Activated B cell treated with CpG ODN at 0.5 μM for 24 hours (primary cell): ENCODE measurements around the gene CORO7. TPM values are rescaled to one million over a fixed set of nuclear protein-coding genes. Genes with fewer than 3 reads are reported as not detected.

Experiments
- ATAC-seq: fragments of 200-7000 bp; cut with Tn5 transposase; one replicate; pipeline ENCODE4 v1.10.0; 2021; ENCODE audit warnings: low read depth, mild to moderate bottlenecking, moderate library complexity
- CTCF ChIA-PET: fragments of 350-600 bp; sonication (Branson Sonifier 250); formaldehyde crosslinking; loops from one replicate; lab custom pipeline; 2021; ENCODE audit warnings: antibody characterized with exemption; lab: Charles Lee
- POLR2A ChIA-PET: fragments of 350-600 bp; sonication (Branson Sonifier 250); formaldehyde crosslinking; loops from one replicate; lab custom pipeline; 2021; ENCODE audit warnings: antibody characterized with exemption; lab: Charles Lee
- DNase-seq: peaks from one replicate; pipeline ENCODE4 v3.0.0; 2022
- H3K27ac Mint-ChIP-seq: one replicate; pipeline ENCODE4 v1.8.0; 2020; ENCODE audit warnings: mixed read lengths
- H3K27me3 Mint-ChIP-seq: one replicate; pipeline ENCODE4 v1.8.0; 2021; ENCODE audit warnings: mixed read lengths
- H3K36me3 Mint-ChIP-seq: one replicate; pipeline ENCODE4 v1.8.0; 2021; ENCODE audit warnings: low read depth, mixed read lengths
- H3K4me1 Mint-ChIP-seq: one replicate; pipeline ENCODE4 v1.8.0; 2021; ENCODE audit warnings: mixed read lengths
- H3K4me3 Mint-ChIP-seq: one replicate; pipeline ENCODE4 v1.8.0; 2020; ENCODE audit warnings: mild to moderate bottlenecking, mixed read lengths
- H3K9me3 Mint-ChIP-seq: one replicate; pipeline ENCODE4 v1.8.0; 2020; ENCODE audit warnings: mixed read lengths
- intact Hi-C: fragments of 100-400 bp; cut with micrococcal nuclease; formaldehyde crosslinking; loops from one replicate; pipeline ENCODE4 v1.15.1; 2024
- total RNA-seq: library from RNA; stranded (reverse); gene quantifications from 2 replicates; pipeline ENCODE4 v1.2.3, GENCODE V29; 2022
- TF ChIP-seq, protein P1 (sequence below): fragments of 200-600 bp; IDR thresholded peaks from one replicate; pipeline ENCODE4 v1.8.0; 2022; ENCODE audit warnings: antibody characterized with exemption, mild to moderate bottlenecking

CORO7 gene
- total RNA-seq, 1 donor from 2014 or later, result 86.6 TPM

DNA sequence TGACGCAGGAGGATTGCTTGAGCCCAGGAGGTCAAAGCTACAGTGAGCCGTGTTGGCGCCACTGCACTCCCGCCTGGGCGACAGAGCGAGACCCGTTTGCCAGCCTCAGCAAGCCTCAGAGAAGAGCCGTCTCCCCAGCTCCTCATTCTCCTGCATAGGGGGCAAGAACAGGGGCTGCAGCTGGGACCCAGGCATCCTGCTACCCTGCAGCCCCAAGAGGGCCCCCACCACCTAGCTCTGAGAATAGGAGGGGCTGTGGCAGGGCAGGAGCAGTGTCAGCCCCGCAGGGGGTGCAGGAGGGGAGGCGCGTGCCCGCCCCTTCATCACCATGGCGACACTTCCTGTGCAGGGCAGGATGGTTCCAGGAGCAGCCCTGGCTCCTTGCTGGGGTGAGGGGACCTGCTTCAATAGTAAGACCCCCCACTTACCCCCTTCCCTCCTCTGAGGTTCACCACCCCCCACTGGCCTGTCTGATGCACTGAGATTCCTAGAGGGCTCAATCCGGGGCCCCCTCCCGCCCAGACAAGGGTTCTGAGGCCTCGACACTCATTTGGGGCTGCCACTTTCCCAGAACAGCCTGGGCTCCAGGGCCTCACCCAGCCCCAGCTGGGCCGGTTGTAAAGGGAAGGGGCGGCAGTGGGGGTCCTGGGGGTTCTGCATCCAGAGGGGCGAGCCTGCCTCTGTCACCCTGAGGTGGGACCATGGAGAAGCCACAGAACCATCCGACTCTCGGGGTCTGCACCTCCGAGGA is 24.6 kb downstream of the CORO7 start:
- H3K27ac Mint-ChIP-seq, result no peak overlapping the region
- CTCF ChIA-PET, result interaction anchor here (2.2 kb wide), 1 partner anchor 10 kb away, joined by 7 read pairs; no protein-coding TSS in a partner anchor

DNA sequence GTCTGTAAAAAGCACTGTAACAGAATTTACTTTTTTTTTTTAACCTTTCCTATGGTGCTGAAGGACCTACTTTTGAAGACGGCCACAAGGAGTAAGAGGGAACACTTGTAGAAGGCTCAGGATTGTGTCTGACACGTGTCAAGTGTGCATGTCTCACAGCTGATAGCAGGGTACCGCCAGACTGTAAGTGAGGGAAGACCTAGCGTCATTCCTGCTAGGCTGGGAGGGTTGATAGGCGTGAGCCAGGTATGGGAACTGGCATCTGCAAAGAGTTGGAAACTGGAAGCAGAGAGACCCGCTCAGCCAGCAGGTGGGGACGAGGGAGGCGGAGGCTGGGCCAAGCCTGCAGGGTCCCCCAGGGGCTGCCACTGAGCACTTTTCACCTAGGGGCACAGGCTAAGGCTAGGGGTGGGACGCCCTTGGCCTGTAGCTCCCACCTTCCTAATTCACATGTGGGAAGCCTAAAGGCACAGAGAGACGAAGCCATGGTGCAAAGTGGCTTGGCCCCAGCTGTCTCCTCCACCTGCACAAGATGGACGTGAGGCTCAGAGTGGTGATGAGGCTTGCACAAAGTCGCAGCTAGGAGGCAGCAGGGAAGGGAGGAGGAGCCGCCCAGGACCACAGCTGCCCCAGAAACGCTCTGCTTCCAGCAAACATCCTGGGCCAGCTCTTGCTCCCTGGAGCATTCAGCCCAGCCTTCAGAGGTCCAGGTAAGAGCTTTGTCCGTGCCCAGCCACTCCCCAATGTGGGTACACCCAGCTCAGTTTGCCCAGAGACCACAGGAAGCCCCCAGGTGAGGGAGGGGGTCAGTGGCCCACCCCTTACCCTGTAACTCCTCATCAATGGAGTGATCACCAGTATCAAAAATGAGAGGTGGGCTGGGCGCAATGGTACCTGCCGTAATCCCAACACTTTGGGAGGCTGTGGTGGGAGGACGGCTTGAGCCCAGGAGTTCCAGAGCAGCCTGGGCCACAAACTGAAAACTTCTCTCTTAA is 25.8 kb downstream of the CORO7 start:
- ChIA-PET CTCF (interaction anchor here (2.2 kb wide), 1 partner anchor 12 kb away, joined by 7 read pairs; no protein-coding TSS in a partner anchor), POLR2A (interaction anchor here (0.6 kb wide), 1 partner anchor 87 kb away, joined by 3 read pairs; no protein-coding TSS in a partner anchor)
- no peak overlapping the region for H3K27ac Mint-ChIP-seq
- DNase-seq (no peak), ATAC-seq (no peak)
- TF ChIP-seq, protein P1, sequence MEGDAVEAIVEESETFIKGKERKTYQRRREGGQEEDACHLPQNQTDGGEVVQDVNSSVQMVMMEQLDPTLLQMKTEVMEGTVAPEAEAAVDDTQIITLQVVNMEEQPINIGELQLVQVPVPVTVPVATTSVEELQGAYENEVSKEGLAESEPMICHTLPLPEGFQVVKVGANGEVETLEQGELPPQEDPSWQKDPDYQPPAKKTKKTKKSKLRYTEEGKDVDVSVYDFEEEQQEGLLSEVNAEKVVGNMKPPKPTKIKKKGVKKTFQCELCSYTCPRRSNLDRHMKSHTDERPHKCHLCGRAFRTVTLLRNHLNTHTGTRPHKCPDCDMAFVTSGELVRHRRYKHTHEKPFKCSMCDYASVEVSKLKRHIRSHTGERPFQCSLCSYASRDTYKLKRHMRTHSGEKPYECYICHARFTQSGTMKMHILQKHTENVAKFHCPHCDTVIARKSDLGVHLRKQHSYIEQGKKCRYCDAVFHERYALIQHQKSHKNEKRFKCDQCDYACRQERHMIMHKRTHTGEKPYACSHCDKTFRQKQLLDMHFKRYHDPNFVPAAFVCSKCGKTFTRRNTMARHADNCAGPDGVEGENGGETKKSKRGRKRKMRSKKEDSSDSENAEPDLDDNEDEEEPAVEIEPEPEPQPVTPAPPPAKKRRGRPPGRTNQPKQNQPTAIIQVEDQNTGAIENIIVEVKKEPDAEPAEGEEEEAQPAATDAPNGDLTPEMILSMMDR, result no peak
- no peaks in the 10 kb centered on the region for H3K4me1 Mint-ChIP-seq
- intact Hi-C loops, result no loop called here
- H3K36me3 Mint-ChIP-seq, result peaks cover 53% of the 10 kb centered on the region
- H3K27me3 Mint-ChIP-seq, result no peaks in the 10 kb centered on the region
- no peak overlapping the region for H3K4me3 Mint-ChIP-seq
- no peaks in the 10 kb centered on the region for H3K9me3 Mint-ChIP-seq

More for the DNA sequence above, 24.6 kb downstream of the CORO7 start:
- intact Hi-C loops, result no loop called here
- H3K27me3 Mint-ChIP-seq, result no peaks in the 10 kb centered on the region
- ATAC-seq (no peak), DNase-seq (no peak)
- H3K36me3 Mint-ChIP-seq, result peaks cover 54% of the 10 kb centered on the region
- H3K9me3 Mint-ChIP-seq, result no peaks in the 10 kb centered on the region
- H3K4me1 Mint-ChIP-seq, result no peaks in the 10 kb centered on the region
- POLR2A ChIA-PET, result no interaction called here
- TF ChIP-seq, protein P1, result no peak
- H3K4me3 Mint-ChIP-seq, result no peak overlapping the region

DNA sequence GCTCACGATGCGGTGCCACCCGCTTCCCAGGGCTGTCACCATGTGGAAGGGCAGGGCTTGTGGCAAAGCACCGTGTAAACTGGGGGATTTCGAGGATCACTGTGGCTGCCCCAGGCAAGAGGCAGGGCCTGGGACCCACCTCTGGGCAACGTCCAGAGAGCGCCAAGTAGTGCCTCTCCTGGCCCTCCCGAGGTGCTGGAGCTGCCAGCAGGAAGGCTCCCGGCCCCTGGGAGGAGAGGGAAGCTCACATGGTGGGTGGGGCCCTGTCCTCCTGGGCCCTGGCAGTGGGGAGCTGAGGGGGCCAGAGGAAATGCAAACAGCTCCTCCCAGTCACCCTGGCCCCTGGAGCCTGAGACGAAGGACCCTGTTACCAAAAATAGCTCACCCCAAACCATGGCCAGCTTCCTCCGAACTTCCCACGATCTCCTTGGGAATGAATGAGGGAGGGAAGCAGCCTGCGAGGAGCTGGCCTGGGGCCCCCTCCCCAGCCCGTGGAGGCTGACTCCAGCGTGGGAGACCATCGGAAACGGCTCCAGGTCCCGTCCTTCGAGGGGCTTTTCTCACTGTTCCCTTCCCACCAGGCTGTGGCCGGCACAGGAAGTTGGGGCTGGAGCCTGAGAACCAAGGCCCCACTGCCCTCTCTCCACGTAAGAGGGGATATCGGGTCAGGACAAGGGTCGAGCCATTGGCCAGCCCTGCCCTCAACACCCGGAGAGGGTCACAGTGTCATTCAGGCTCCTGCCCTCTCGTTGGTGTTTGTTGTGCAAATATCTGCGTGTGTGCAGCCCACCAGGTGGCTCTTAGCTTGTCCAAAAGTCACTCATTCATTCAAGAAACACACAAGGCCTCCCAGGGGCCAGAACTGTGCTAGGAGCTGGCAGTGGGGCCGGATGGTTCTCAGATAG is 27.1 kb downstream of the CORO7 start:
- ChIA-PET POLR2A (no interaction called here), CTCF (interaction anchor here (2.2 kb wide), 1 partner anchor 13 kb away, joined by 7 read pairs; no protein-coding TSS in a partner anchor)
- Mint-ChIP-seq H3K27me3 (no peaks in the 10 kb centered on the region), H3K36me3 (peaks cover 48% of the 10 kb centered on the region), H3K4me3 (no peak overlapping the region), H3K27ac (no peak overlapping the region), H3K4me1 (no peaks in the 10 kb centered on the region), H3K9me3 (no peaks in the 10 kb centered on the region)
- TF ChIP-seq, protein P1, result no peak
- intact Hi-C loops, result no loop called here
- ATAC-seq, result no peak
- no peak for DNase-seq

DNA sequence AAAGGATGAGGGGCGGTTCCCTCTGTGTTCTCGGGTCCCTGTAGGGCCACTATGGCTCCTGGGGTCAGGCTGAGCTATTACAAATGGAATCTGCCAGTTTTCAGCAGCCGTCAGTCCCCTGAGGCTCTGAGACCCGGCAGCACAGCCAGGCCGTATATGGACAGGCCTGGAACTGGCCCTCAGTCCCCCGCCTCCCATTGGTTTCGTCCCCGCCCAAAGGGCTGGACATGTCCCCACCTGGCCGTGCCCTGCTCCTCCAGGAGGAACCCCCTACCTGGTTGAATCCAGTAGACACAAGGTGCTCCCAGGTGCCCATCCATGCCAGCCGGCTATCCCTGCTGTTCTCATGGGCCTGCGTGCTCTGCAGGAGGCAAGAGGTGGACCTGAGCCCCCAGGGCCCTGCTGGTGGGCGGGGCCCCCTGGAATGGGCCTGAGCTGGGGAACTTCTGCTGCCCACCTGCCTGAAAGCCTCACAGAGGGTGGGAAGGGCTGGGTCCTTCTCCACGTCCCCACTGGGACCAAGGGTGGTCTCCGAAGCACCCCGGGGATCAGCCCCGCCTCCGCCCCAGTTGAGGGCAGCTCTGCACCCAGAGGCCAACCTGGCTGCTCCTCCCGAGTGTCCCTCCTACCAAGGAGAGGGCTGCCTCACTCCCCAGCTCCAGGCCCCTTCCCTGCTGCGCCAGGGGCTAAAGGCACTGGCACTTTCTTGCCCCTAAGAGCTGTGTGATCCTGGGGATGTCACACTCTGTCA is 27.9 kb downstream of the CORO7 start:
- ChIA-PET CTCF (no interaction called here), POLR2A (no interaction called here)
- no peaks in the 10 kb centered on the region for H3K4me1 Mint-ChIP-seq
- no peaks in the 10 kb centered on the region for H3K9me3 Mint-ChIP-seq
- no peak for DNase-seq
- intact Hi-C loops, result no loop called here
- H3K4me3 Mint-ChIP-seq, result no peak overlapping the region
- TF ChIP-seq, protein P1, result no peak
- peaks cover 46% of the 10 kb centered on the region for H3K36me3 Mint-ChIP-seq
- ATAC-seq, result no peak
- no peak overlapping the region for H3K27ac Mint-ChIP-seq
- no peaks in the 10 kb centered on the region for H3K27me3 Mint-ChIP-seq
